GM15510 (cell line): ENCODE data around the gene SORL1-AS1.

Source experiments
- POLR2A ChIP-seq: IDR thresholded peaks from 3 replicates; pipeline ENCODE4 v1.6.1; 2011; ENCODE audit warnings: borderline replicate concordance; ENCODE audit not compliant: insufficient read length; ENCODE audit errors: extremely low read depth

The SORL1-AS1 gene

GRCh38 chr11:121478895-121479697 lies 26.3 kb upstream of the SORL1-AS1 start:
- no peak for TF ChIP-seq POLR2A

GRCh38 chr11:121478226-121478894 lies 25.6 kb upstream of the SORL1-AS1 start:
- TF ChIP-seq POLR2A = no peak

- TF ChIP-seq POLR2A = no peak
Observed at GRCh38 chr11:121476379-121477032, 23.7 kb upstream of the SORL1-AS1 start.

- no peak for TF ChIP-seq POLR2A
Observed at GRCh38 chr11:121474680-121475079, 21.9 kb upstream of the SORL1-AS1 start.

GRCh38 chr11:121473064-121473777 lies 20.5 kb upstream of the SORL1-AS1 start:
- TF ChIP-seq POLR2A = no peak

- TF ChIP-seq POLR2A = no peak
Observed at GRCh38 chr11:121472312-121472711, 19.5 kb upstream of the SORL1-AS1 start.

DNA sequence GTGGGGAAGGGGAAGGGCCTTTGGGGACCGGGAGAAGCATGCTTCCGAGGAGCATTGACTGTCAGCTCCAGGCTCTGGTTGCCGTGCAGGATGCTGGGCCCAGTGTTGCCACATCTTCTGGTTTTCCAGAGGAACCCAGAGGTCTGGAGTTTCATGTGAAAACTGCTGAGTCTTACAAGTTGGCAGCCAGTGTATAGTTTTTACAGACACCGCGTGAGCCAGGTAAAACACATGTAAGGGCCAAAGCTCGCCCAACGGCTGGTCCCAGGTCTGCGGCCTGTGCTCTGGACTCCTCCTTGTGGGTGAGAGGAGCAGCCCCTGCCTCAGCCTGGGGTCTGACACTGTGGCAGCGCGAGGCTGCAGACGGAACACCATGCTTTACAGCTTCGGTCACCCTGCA lies 18.4 kb upstream of the SORL1-AS1 start:
- TF ChIP-seq POLR2A = no peak

GRCh38 chr11:121469910-121470309 lies 17.1 kb upstream of the SORL1-AS1 start:
- TF ChIP-seq POLR2A = no peak

GRCh38 chr11:121467965-121468364 lies 15.2 kb upstream of the SORL1-AS1 start:
- peak; percentile 28 for TF ChIP-seq POLR2A

GRCh38 chr11:121467471-121467870 lies 14.7 kb upstream of the SORL1-AS1 start:
- no peak for TF ChIP-seq POLR2A

DNA sequence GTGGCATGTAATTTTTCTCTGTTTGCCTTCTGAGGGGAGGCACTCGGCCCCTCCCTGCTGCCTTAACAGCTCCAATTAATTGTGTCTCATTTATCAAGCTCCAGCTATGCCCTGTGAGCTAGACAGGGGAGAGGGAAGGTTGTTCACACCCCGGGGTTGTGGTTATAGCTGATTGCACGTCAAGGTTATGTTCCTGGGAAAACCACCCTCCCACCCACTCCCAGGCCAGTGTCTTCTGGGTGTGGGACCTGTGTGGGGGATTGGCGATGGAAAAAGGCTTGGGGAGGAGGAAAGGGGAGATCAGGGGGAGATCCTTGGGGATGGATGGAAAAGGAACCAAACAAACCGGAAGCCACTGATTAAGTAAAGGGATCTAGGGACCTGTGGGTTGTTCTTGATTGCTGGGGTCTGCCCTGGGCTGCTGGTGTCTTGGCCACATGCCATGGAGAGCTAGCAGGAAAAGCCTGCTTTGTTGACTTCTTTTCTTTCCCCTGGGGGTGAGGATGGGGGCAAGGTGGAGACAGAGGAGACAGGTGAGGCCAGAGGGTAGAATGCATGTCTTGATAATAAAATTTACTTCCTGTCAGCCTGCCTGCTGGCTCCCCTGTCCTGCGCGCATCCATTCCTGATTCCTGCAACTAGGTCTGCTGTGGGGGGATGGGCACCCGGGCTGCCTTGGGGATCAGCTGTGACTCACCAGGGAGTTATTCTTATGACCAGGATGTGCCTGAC lies 13.5 kb upstream of the SORL1-AS1 start:
- no peak for TF ChIP-seq POLR2A

DNA sequence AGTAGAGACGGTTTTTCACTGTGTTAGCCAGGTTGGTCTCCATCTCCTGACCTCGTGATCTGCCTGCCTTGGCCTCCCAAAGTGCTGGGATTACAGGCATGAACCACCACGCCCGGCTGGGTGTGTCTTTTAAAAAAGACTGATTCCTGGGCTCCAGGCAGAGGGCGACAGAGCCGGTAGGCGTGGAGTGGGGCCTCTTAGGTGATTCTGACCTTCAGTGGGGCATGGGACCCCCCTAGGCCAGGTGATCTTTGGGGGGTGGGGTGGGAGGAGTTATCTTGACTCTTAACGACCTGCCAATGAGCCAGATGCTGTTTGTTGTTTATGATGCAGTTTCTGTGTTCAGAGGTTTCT lies 12.9 kb upstream of the SORL1-AS1 start:
- TF ChIP-seq POLR2A = no peak

- no peak for TF ChIP-seq POLR2A
Observed at GRCh38 chr11:121464352-121464946, 11.7 kb upstream of the SORL1-AS1 start.
